Cardiac fibroblast (primary cell): ENCODE measurements around the gene MTURN.

ENCODE experiments used
- DNase-seq, 2 donors: peaks; one replicate each; pipeline versions ENCODE4 v3.0.0 to v3.0.0-alpha.2; 2010; ENCODE audit warnings: low read depth in 2 of 2
- H3K4me3 ChIP-seq, 2 donors: replicated peaks in 1 of 2; 1 replicate in 1 of 2; 2 replicates in 1 of 2; pipeline ENCODE4 v1.5.1; 2011; ENCODE audit warnings: low read depth in 2 of 2, low read length in 2 of 2, mild to moderate bottlenecking in 2 of 2, moderate library complexity in 1 of 2
- TF ChIP-seq, protein P1 (sequence below): IDR thresholded peaks from one replicate; pipeline ENCODE4 v1.5.1; 2011; ENCODE audit warnings: low read depth, mild to moderate bottlenecking, low read length, inconsistent platforms

Gene MTURN

DNA sequence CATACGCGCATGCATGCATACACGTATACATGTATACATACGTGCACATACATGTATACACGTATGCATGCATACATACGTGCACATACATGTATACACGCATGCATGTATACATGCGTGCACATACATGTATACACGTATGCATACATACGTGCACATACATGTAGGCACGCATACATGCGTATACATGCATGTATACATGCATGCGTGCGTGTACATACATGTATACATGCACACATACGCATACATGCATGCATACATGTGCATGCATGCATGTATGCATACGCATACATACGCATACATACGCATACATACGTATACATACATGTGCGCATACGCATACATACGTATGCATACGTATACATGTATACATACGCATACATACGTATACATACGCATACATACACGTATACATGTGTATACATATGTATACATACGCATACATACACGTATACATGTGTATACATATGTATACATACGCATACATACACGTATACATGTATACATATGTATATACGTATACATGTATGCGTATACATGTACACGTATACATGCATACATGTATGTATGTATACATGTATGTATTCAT, 19.0 kb upstream of the MTURN start:
- H3K4me3 ChIP-seq = no peak overlapping the region
- TF ChIP-seq, protein P1, sequence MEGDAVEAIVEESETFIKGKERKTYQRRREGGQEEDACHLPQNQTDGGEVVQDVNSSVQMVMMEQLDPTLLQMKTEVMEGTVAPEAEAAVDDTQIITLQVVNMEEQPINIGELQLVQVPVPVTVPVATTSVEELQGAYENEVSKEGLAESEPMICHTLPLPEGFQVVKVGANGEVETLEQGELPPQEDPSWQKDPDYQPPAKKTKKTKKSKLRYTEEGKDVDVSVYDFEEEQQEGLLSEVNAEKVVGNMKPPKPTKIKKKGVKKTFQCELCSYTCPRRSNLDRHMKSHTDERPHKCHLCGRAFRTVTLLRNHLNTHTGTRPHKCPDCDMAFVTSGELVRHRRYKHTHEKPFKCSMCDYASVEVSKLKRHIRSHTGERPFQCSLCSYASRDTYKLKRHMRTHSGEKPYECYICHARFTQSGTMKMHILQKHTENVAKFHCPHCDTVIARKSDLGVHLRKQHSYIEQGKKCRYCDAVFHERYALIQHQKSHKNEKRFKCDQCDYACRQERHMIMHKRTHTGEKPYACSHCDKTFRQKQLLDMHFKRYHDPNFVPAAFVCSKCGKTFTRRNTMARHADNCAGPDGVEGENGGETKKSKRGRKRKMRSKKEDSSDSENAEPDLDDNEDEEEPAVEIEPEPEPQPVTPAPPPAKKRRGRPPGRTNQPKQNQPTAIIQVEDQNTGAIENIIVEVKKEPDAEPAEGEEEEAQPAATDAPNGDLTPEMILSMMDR = no peak
- DNase-seq = no peak

DNA sequence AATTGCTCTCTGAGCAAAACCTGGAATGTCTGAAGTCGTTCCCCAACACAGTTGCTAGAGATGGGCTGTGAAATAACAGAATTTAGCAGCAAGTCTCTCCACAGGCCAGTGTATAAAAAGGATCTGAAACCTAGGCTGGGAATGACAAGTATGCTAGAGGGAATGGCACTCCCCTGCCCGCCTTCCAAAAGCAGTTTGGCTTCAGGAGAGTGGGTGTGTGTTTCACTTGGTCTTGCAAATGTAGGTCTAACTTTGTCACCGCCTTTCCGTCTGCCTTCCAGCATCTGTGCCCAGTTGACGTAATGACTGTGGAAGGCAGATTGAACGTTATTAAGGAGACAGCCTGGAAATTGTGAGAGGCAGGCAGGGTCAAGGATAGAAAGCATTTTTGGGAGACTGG, 18.0 kb upstream of the MTURN start:
- DNase-seq = peak; percentile 41 to 57
- H3K4me3 ChIP-seq = no peak overlapping the region
- TF ChIP-seq, protein P1 = no peak

DNA sequence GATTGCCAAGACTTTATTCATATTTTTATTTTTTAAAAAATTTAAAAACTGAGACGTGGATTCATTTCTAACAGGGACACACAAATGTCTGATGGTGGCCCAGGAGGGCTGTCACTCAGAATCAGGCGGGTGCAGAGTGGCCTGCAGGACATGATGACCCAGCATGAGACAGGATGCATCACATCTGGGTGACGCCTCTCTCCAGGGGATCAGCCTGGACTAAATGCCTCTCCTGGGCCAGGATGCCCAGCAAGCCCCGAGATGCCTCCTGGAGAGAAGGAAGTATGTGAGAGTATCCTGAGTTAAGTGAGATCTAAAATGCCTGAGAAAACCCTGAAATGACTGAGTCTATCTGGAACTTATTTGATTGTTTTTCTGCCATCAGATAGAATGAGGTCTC, 16.9 kb upstream of the MTURN start:
- no peak for DNase-seq
- TF ChIP-seq, protein P1 = no peak
- H3K4me3 ChIP-seq = no peak overlapping the region

DNA sequence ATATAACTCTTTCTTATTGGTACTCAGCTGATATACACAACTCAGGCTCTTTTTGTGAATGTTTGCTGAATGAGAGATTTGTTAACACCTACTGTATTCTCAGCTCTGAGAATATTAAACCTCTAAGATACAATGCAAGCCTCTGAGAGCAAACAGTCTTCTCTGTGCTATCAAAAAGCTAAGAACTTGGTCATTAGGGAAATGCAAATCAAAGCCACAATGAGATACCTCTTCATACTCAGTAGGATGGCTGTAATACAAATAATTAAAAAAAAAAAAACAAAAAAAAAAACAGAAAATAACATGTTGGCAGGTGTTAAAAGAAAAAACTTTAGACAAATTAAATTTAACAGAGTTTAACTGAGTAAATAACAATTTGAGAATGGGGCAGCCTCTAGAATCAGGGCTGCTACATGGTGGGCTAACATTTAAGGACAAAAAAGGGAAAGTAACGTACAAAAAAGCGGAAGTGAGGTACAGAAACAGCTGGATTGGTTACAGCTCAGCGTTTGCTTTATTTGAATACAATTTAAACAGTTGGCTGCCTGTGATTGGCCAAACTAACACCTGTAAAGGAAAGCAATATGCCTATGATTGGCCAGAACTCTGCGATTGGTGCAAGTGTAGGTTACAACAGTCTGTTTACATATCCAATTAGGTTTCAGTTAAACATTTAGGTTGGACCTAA, 14.8 kb upstream of the MTURN start:
- no peak overlapping the region for H3K4me3 ChIP-seq
- TF ChIP-seq, protein P1 = no peak
- no peak for DNase-seq

DNA sequence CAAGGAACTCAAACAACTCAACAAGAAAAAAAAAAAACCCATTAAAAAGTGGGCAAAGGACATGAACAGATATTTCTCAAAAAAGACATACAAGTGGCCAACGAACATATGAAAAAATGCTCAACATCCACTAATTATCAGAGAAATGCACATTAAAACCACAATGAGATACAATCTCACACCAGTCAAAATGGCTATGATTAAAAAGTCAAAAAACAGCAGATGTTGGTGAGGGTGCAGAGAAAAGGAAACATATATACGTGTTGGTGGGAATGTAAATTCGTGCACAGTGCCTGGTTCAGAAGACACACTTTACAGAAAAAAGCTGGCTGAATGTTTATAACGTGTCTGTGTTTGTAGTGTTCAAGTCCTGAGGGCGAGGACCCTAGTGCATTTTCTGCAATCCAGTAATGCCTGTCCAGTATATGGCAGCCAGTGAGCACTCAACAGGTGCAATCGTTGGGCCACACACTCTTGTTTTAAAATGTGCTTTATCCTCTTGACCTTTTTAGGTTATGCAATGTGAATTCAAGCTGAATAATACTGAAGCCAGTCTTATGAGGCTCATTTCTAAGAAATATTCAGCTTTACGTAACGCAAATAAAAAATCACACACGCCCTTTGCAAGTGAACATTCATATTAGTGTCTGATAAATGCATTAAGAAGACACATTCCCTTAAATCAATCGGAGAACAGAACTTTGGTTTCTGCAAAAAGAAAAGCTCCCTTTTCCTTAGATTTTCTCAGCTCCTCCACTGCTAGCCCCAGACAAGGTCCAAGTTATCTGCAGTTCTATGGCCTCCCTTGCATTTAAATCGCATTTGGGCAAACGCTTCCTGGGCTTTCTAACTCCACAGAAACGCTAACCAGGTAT, 813 bp upstream of the MTURN start:
- DNase-seq = no peak
- peak overlapping the region; percentile 54 to 81 for H3K4me3 ChIP-seq
- TF ChIP-seq, protein P1 = no peak

DNA sequence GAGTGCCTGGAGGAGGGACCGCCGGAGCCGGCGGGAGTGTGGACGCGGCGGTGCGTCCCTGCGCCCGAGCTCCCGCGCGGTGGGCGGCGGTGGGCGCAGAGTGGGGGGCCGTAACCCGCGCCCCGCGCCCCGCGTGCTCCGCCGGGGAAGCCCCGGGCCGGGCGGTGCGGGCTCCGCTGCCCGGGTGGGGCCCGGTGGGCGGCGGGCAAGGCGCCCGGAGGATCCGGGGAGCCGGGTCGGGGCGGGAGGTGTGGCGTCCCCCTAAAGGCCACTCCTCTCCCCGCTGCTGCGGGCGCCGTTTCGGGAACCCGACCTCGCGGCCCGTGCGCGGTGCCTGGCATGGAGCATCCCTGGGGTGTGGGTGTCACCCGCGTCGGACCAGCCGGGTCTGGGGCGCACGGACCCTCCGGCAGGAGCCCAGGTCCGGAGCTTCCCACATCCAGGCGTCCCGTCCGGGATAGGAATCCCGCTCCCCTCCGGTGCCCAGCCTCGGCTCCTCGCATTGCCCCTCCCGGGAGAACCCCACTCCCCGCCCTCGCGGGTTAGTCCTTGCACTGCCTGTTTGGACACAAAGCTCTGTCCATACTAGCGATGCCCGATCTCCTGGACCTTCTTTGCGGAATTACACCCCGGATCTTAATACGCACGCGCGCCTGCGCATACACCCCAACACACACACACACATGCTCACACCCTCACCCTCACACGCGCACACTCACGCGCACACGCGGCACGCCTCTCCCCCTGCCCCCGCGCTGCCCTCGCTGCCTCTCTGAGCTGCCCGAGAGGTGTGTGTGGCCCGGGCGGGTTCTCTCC, 723 bp downstream of the MTURN start:
- H3K4me3 ChIP-seq = peak overlapping the region; percentile 81 to 94
- DNase-seq = peak; percentile 60 to 75
- TF ChIP-seq, protein P1 = no peak
